Activated T-helper 1 cell treated with anti-CD3 and anti-CD28 coated beads, Interleukin-12 subunit alpha, Interleukin-12 subunit beta, Interleukin-2, Interleukin-4 antibody, amounts not matched to agents 30 ng/mL and 10 ng/mL and 1 ng/mL, durations not matched to agents 14 hours and 24 hours and 36 hours (primary cell): ENCODE measurements around the gene MAMSTR. TPM values are rescaled to one million over a fixed set of nuclear protein-coding genes. Genes with fewer than 3 reads are reported as not detected.
"Not testable (repeated sequence)": the region's sequence is repeated elsewhere in the genome, so short reads cannot be mapped to it uniquely, and the experiment has no call there.

Experiments used
- DNase-seq: peaks from one replicate; pipeline ENCODE4 v3.0.0; 2021; ENCODE audit warnings: low spot score
- H3K27ac Mint-ChIP-seq: one replicate; pipeline ENCODE4 v1.8.0; 2021; ENCODE audit warnings: mild to moderate bottlenecking, mixed read lengths
- H3K27me3 Mint-ChIP-seq: one replicate; pipeline ENCODE4 v1.8.0; 2022; ENCODE audit warnings: mild to moderate bottlenecking, moderate library complexity, mixed read lengths; ENCODE audit not compliant: insufficient read depth
- H3K36me3 Mint-ChIP-seq: one replicate; pipeline ENCODE4 v1.8.0; 2021; ENCODE audit warnings: low read depth, mixed read lengths
- H3K4me1 Mint-ChIP-seq: one replicate; pipeline ENCODE4 v1.8.0; 2021; ENCODE audit warnings: low read depth, mixed read lengths
- H3K4me3 Mint-ChIP-seq: one replicate; pipeline ENCODE4 v1.8.0; 2021; ENCODE audit warnings: mild to moderate bottlenecking, moderate library complexity, mixed read lengths
- H3K9me3 Mint-ChIP-seq: one replicate; pipeline ENCODE4 v1.8.0; 2021; ENCODE audit warnings: mixed read lengths
- intact Hi-C: fragments of 100-400 bp; cut with micrococcal nuclease; formaldehyde crosslinking; loops from one replicate; pipeline ENCODE4 v1.15.1; 2024
- total RNA-seq: library from RNA; stranded (reverse); gene quantifications from 2 replicates; pipeline ENCODE4 v1.2.3, GENCODE V29; 2022

Gene MAMSTR
- total RNA-seq, 1 donor from 2014 or later, result 1.7 TPM

GRCh38 chr19:48711106-48711662 lies 8.3 kb downstream of the MAMSTR start:
- intact Hi-C loops, result loop anchor here (5.0 to 10.0 kb wide), 3 partner anchors 219 to 934 kb away; partner anchors contain the start of genes EMP3, RRAS and SCAF1
- peaks cover 2% of the 10 kb centered on the region for H3K36me3 Mint-ChIP-seq

DNA sequence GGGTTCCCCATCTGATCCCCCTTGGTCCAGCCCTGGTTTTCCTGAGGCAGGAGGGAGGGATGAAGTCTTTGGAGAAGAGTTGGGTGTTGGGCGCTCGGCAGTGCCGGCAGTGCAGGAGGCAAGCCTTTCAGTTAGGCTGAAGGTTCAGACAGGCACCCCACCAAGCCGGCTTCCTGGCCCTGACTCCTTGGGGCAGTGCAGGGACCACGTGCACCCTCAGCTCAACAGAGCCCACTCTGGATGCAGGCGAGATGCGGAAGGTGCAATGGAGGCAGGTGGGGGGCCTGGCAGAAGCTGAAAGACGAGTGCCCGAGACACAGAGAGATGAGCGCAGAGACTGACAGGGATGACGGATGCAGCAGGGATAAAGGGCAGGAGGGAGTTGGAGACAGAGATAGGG lies 11.1 kb downstream of the MAMSTR start:
- no peaks in the 10 kb centered on the region for H3K4me1 Mint-ChIP-seq
- DNase-seq, result no peak
- no peak overlapping the region for H3K4me3 Mint-ChIP-seq
- intact Hi-C loops, result no loop called here
- H3K36me3 Mint-ChIP-seq, result peaks cover 2% of the 10 kb centered on the region
- no peak overlapping the region for H3K27ac Mint-ChIP-seq
- no peaks in the 10 kb centered on the region for H3K9me3 Mint-ChIP-seq
- H3K27me3 Mint-ChIP-seq, result peaks cover 1% of the 10 kb centered on the region

More at GRCh38 chr19:48711106-48711662, 8.3 kb downstream of the MAMSTR start:
- Mint-ChIP-seq H3K4me3 (peak overlapping the region; percentile 39), H3K4me1 (peaks cover 8% of the 10 kb centered on the region), H3K27ac (no peak overlapping the region), H3K27me3 (peaks cover 1% of the 10 kb centered on the region), H3K9me3 (no peaks in the 10 kb centered on the region)
- no peak for DNase-seq

GRCh38 chr19:48705431-48705830 lies 14.1 kb downstream of the MAMSTR start:
- intact Hi-C loops, result no loop called here
- Mint-ChIP-seq H3K27me3 (no peaks in the 10 kb centered on the region), H3K27ac (no peak overlapping the region), H3K4me3 (no peak overlapping the region), H3K36me3 (peaks cover 2% of the 10 kb centered on the region), H3K4me1 (no peaks in the 10 kb centered on the region), H3K9me3 (no peaks in the 10 kb centered on the region)
- no peak for DNase-seq

- Mint-ChIP-seq H3K36me3 (peaks cover 2% of the 10 kb centered on the region), H3K27me3 (peaks cover 3% of the 10 kb centered on the region), H3K9me3 (no peaks in the 10 kb centered on the region), H3K4me3 (no peak overlapping the region), H3K4me1 (no peaks in the 10 kb centered on the region), H3K27ac (no peak overlapping the region)
- intact Hi-C loops, result no loop called here
- DNase-seq, result no peak
These were observed 16.2 kb downstream of the MAMSTR start for GRCh38 chr19:48703316-48703715.

GRCh38 chr19:48702701-48703100 lies 16.8 kb downstream of the MAMSTR start:
- intact Hi-C loops, result no loop called here
- no peak overlapping the region for H3K27ac Mint-ChIP-seq
- H3K36me3 Mint-ChIP-seq, result peaks cover 2% of the 10 kb centered on the region
- no peak for DNase-seq
- no peak overlapping the region for H3K4me3 Mint-ChIP-seq
- peaks cover 7% of the 10 kb centered on the region for H3K27me3 Mint-ChIP-seq
- no peaks in the 10 kb centered on the region for H3K4me1 Mint-ChIP-seq
- H3K9me3 Mint-ChIP-seq, result no peaks in the 10 kb centered on the region

- Mint-ChIP-seq H3K27me3 (peaks cover 21% of the 10 kb centered on the region), H3K36me3 (no peaks in the 10 kb centered on the region), H3K9me3 (no peaks in the 10 kb centered on the region), H3K4me1 (no peaks in the 10 kb centered on the region), H3K27ac (no peak overlapping the region), H3K4me3 (no peak overlapping the region)
- intact Hi-C loops, result no loop called here
- no peak for DNase-seq
These were observed 21.5 kb downstream of the MAMSTR start for GRCh38 chr19:48698046-48698445.

DNA sequence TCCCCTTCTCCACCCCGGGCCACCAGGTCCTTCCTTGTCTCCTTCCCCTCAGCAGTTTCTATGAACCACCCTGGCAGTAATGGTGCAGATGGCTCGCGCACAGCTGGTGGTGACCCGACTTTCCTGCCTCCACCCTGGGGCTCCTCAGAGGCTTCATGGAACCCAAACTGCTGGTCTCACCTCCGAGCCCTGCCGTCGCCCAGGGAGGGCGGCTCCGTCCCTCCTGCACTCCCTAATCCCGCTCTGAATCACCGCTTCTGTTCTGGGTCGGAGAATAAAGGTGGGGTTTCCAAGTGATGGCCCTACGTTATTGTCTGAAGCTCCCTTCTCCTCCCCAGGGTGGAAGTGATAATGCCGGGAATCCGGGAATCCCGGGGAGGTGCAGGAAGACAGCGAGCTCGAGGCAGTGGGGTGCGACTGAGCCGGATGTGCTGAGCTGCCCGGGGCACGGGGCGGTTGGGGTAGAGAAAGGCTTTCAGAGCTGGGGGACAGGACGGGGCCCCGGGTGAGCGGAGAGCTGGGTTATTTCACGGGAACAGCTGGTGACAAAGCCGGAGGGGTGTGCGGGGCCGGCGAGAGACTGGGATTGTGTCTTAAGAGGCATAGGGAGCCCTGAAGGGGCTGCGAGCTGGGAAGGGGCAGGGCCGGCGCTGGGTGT lies 23.0 kb downstream of the MAMSTR start:
- H3K27me3 Mint-ChIP-seq, result peaks cover 21% of the 10 kb centered on the region
- intact Hi-C loops, result no loop called here
- H3K36me3 Mint-ChIP-seq, result no peaks in the 10 kb centered on the region
- H3K27ac Mint-ChIP-seq, result no peak overlapping the region
- H3K4me3 Mint-ChIP-seq, result no peak overlapping the region
- H3K4me1 Mint-ChIP-seq, result no peaks in the 10 kb centered on the region
- no peaks in the 10 kb centered on the region for H3K9me3 Mint-ChIP-seq
- no peak for DNase-seq

DNA sequence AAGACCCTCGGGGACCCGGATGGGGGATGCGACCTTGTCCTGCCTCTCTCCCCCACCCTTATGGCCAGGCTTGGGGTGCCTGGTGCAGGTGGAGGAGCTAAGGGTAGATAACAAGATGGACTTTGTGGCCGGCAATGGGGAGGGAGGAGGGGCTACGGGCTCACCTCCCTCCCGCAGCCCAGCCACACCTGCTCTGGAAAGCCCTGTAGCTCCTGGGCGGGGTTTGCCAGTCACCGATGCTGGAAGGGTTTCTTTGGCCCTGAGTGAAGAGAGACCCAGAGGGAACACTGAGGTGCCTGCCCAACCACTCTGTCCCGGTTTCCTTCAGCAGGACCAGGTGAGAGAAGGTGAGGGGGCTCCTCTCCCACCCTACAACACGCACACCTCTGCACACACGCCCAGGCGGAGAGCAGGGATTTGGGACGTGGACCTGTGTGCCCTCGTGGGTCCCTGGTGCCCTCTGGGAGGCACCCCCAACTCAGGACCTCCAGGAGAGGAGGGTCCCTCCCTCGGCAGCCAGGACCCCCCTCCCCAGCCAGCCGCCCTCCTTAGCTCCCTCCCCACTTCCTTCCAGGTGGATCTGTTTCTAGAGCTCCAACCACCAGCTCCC lies 23.7 kb downstream of the MAMSTR start, which contains the start of gene FUT2:
Gene FUT2, plus strand, starts transcription at position 229 of the 610 bp plus-strand sequence. CDS start 6,986 bp downstream, outside the sequence.
- no peak within 1 kb of the TSS for H3K27ac Mint-ChIP-seq
- intact Hi-C loops, result no loop called here
- peaks cover 21% of the 10 kb centered on the region for H3K27me3 Mint-ChIP-seq
- no peaks in the 10 kb centered on the region for H3K4me1 Mint-ChIP-seq
- no peak within 1 kb of the TSS for H3K4me3 Mint-ChIP-seq
- no peaks in the 10 kb centered on the region for H3K36me3 Mint-ChIP-seq
- no peak for DNase-seq
- H3K9me3 Mint-ChIP-seq, result no peaks in the 10 kb centered on the region

- H3K4me1 Mint-ChIP-seq, H3K9me3 Mint-ChIP-seq, intact Hi-C loops, H3K27ac Mint-ChIP-seq, DNase-seq, H3K36me3 Mint-ChIP-seq, H3K4me3 Mint-ChIP-seq: not testable (repeated sequence)
- peaks cover 21% of the 10 kb centered on the region for H3K27me3 Mint-ChIP-seq
These were observed 25.9 kb downstream of the MAMSTR start for GRCh38 chr19:48693629-48694028.

GRCh38 chr19:48689449-48689848 lies 30.1 kb downstream of the MAMSTR start:
- intact Hi-C loops, result no loop called here
- DNase-seq, result no peak
- Mint-ChIP-seq H3K36me3 (no peaks in the 10 kb centered on the region), H3K9me3 (no peaks in the 10 kb centered on the region), H3K4me1 (no peaks in the 10 kb centered on the region), H3K27me3 (no peaks in the 10 kb centered on the region), H3K4me3 (no peak overlapping the region), H3K27ac (no peak overlapping the region)

DNA sequence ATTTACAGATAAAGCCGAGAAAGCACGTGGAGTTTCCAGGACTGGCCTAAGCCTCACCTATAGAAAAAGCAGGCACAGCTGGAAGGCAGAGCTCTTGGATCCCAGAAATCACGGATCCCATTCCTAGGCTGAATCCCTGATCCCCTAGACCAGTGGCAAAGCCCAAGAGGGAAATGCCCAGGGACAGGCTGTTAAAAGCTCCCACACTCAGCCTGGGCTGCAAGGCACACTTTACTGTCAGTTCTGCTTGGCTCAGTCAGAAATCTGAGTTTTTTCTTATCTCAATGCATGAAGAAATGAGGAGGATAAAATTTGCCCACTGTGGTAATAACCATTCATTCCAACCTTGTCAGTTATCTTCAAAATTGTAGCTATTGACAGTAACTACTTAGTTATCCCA lies 31.7 kb downstream of the MAMSTR start:
- no peaks in the 10 kb centered on the region for H3K4me1 Mint-ChIP-seq
- no peaks in the 10 kb centered on the region for H3K36me3 Mint-ChIP-seq

GRCh38 chr19:48686637-48687036 lies 32.9 kb downstream of the MAMSTR start:
- DNase-seq, H3K27ac Mint-ChIP-seq, H3K27me3 Mint-ChIP-seq, H3K36me3 Mint-ChIP-seq, H3K9me3 Mint-ChIP-seq, H3K4me3 Mint-ChIP-seq, H3K4me1 Mint-ChIP-seq, intact Hi-C loops: not testable (repeated sequence)

More for the DNA sequence above, 31.7 kb downstream of the MAMSTR start:
- no peaks in the 10 kb centered on the region for H3K27me3 Mint-ChIP-seq
- DNase-seq, result no peak
- H3K27ac Mint-ChIP-seq, result no peak overlapping the region
- intact Hi-C loops, result no loop called here
- H3K9me3 Mint-ChIP-seq, result no peaks in the 10 kb centered on the region
- H3K4me3 Mint-ChIP-seq, result no peak overlapping the region

- H3K36me3 Mint-ChIP-seq, result no peaks in the 10 kb centered on the region
These were observed 33.4 kb downstream of the MAMSTR start for GRCh38 chr19:48686088-48686487.

More at GRCh38 chr19:48686088-48686487, 33.4 kb downstream of the MAMSTR start:
- intact Hi-C loops, result no loop called here
- H3K4me1 Mint-ChIP-seq, result no peaks in the 10 kb centered on the region
- H3K4me3 Mint-ChIP-seq, result no peak overlapping the region
- no peaks in the 10 kb centered on the region for H3K9me3 Mint-ChIP-seq
- no peaks in the 10 kb centered on the region for H3K27me3 Mint-ChIP-seq
- DNase-seq, result no peak
- H3K27ac Mint-ChIP-seq, result no peak overlapping the region
